Ovary (tissue), 3 donors: ENCODE measurements around the gene AP5M1.

Experiments used
- EP300 ChIP-seq: sonication (generic); formaldehyde crosslinking; IDR thresholded peaks from one replicate; pipeline ENCODE4 v1.6.1; 2017; ENCODE audit warnings: antibody characterized with exemption
- POLR2A ChIP-seq: fragments of 450-650 bp; IDR thresholded peaks from one replicate; pipeline ENCODE4 v1.6.1; 2017; ENCODE audit warnings: antibody characterized with exemption, mild to moderate bottlenecking, moderate library complexity
- TF ChIP-seq, protein P1 (sequence below), 3 donors: fragments of 450-650 bp in 2 of 3; fragments of 200-600 bp in 1 of 3; IDR thresholded peaks; one replicate each; pipeline versions ENCODE4 v1.5.1 to v1.8.0; 2016 to 2022; ENCODE audit warnings: antibody characterized with exemption in 3 of 3, mild to moderate bottlenecking in 1 of 3
- donor health status: DM: no; HTN: no; CAD: no.

DNA sequence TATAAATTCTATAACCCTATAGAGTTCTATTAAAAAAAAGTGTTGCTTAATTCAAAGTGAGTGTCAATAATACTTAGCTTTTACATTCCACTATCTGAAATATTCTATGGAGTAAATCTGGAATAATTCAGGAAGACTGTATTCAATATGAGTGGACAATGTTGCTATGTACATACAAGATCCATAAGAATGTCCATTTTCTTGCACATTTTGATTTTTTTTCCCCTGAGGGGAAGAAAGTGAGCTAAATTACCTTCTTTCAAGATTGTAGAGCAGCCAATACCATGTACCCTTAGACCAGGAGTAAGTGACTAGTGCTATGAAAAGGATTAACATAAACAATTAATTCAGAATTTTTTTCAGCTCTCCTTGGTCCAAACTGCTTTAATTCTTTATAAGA, 25.5 kb upstream of the AP5M1 start:
- TF ChIP-seq, protein P1, sequence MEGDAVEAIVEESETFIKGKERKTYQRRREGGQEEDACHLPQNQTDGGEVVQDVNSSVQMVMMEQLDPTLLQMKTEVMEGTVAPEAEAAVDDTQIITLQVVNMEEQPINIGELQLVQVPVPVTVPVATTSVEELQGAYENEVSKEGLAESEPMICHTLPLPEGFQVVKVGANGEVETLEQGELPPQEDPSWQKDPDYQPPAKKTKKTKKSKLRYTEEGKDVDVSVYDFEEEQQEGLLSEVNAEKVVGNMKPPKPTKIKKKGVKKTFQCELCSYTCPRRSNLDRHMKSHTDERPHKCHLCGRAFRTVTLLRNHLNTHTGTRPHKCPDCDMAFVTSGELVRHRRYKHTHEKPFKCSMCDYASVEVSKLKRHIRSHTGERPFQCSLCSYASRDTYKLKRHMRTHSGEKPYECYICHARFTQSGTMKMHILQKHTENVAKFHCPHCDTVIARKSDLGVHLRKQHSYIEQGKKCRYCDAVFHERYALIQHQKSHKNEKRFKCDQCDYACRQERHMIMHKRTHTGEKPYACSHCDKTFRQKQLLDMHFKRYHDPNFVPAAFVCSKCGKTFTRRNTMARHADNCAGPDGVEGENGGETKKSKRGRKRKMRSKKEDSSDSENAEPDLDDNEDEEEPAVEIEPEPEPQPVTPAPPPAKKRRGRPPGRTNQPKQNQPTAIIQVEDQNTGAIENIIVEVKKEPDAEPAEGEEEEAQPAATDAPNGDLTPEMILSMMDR (IDR thresholded peaks at IDR 0.05) = no peak
- TF ChIP-seq POLR2A = no peak
- no peak for TF ChIP-seq EP300
